PC-3 (cell line): ENCODE measurements around the gene UBE4B. TPM values are rescaled to one million over a fixed set of nuclear protein-coding genes. Genes with fewer than 3 reads are reported as not detected.
A peak's percentile ranks its signal among the peaks of the same experiment; 100 is the strongest.

Source experiments
- ATAC-seq: fragments of 200-7000 bp; cut with Tn5 transposase; 2 replicates; pipeline ENCODE4 v1.9.1; 2020; ENCODE audit warnings: mild to moderate bottlenecking, moderate library complexity
- BruUV-seq: library from RNA; stranded (reverse); fragments of 400-500 nt; replicated peaks from 2 replicates; lab custom pipeline; 2021; lab: Mats Ljungman, UMichigan
- CTCF ChIA-PET: fragments of 300-600 bp; sonication (Branson Sonifier 250); formaldehyde crosslinking; loops from one replicate; lab custom pipeline; 2022; ENCODE audit warnings: antibody characterized with exemption; lab: Charles Lee
- POLR2A ChIA-PET: fragments of 300-600 bp; sonication (Branson Sonifier 250); formaldehyde crosslinking; loops from one replicate; lab custom pipeline; 2022; ENCODE audit warnings: antibody characterized with exemption; ENCODE audit not compliant: unreplicated experiment; lab: Charles Lee
- DNase-seq: peaks from one replicate; pipeline ENCODE4 v3.0.0-alpha.2; 2015
- H2AFZ ChIP-seq: fragments of 300-600 bp; sonication (generic); 2 replicates; pipeline ENCODE4 v1.6.0; 2016; ENCODE audit warnings: antibody characterized with exemption, low read length
- H3F3A ChIP-seq: fragments of 300-600 bp; sonication (generic); one replicate; pipeline ENCODE4 v1.6.0; 2017; ENCODE audit warnings: antibody characterized with exemption, low read length, control low read depth, mild to moderate bottlenecking; ENCODE audit not compliant: unreplicated experiment
- H3K27ac ChIP-seq: fragments of 300-600 bp; sonication (generic); 2 replicates; pipeline ENCODE4 v1.5.1; 2016; ENCODE audit warnings: mild to moderate bottlenecking, low read length
- H3K27me3 ChIP-seq: fragments of 300-600 bp; sonication (generic); 2 replicates; pipeline ENCODE4 v1.6.1; 2016; ENCODE audit warnings: low read length, mixed read lengths
- H3K36me3 ChIP-seq: fragments of 300-600 bp; sonication (generic); 2 replicates; pipeline ENCODE4 v1.6.1; 2016; ENCODE audit warnings: low read depth, mixed run types, low read length, mixed read lengths
- H3K4me1 ChIP-seq: fragments of 300-600 bp; sonication (generic); 2 replicates; pipeline ENCODE4 v1.5.1; 2016; ENCODE audit warnings: low read length; ENCODE audit not compliant: insufficient read depth
- H3K4me2 ChIP-seq: fragments of 300-600 bp; sonication (generic); 2 replicates; pipeline ENCODE4 v1.6.0; 2016; ENCODE audit warnings: low read length
- H3K4me3 ChIP-seq: fragments of 300-600 bp; sonication (generic); 2 replicates; pipeline ENCODE4 v1.5.1; 2016; ENCODE audit warnings: mild to moderate bottlenecking, low read length, mixed read lengths
- H3K79me2 ChIP-seq: fragments of 300-600 bp; sonication (generic); 2 replicates; pipeline ENCODE4 v1.6.1; 2017; ENCODE audit warnings: low read length, mixed read lengths
- H3K9ac ChIP-seq: fragments of 300-600 bp; sonication (generic); 2 replicates; pipeline ENCODE4 v1.6.0; 2016; ENCODE audit warnings: mild to moderate bottlenecking, low read length
- H3K9me2 ChIP-seq: fragments of 300-600 bp; sonication (generic); replicated peaks from 2 replicates; pipeline ENCODE4 v1.6.1; 2016; ENCODE audit warnings: mixed run types, low read length, mixed read lengths
- H3K9me3 ChIP-seq: fragments of 300-600 bp; sonication (generic); 2 replicates; pipeline ENCODE4 v1.6.1; 2016; ENCODE audit warnings: low read length, mixed read lengths
- H4K20me1 ChIP-seq: fragments of 300-600 bp; sonication (generic); 2 replicates; pipeline ENCODE4 v1.6.1; 2016; ENCODE audit warnings: low read length, mixed read lengths
- EZH2 ChIP-seq: fragments of 300-600 bp; sonication (generic); IDR thresholded peaks from one replicate; pipeline ENCODE4 v1.6.1; 2017; ENCODE audit warnings: antibody characterized with exemption, mild to moderate bottlenecking, low read length; ENCODE audit not compliant: unreplicated experiment
- EZH2phosphoT487 ChIP-seq: fragments of 300-600 bp; sonication (generic); IDR thresholded peaks from 2 replicates; pipeline ENCODE4 v1.6.1; 2018; ENCODE audit warnings: mild to moderate bottlenecking, antibody characterized with exemption, low read length, borderline replicate concordance
- intact Hi-C: fragments of 100-400 bp; cut with micrococcal nuclease; formaldehyde crosslinking; loops from 2 replicates; pipeline ENCODE4 v1.9.0; 2023
- total RNA-seq: library from RNA; depleted of rRNA; stranded (reverse); fragments of >200 nt; gene quantifications from 2 replicates; pipeline ENCODE4 v1.2.3, GENCODE V29; 2014
- TF ChIP-seq, protein P1 (sequence below): fragments of 300-600 bp; sonication (generic); conservative IDR thresholded peaks from 2 replicates; pipeline ENCODE4 v1.5.1; 2017; ENCODE audit warnings: antibody characterized with exemption, low read depth, mild to moderate bottlenecking, low read length

Gene UBE4B
- total RNA-seq, 1 experiment from 2014 or later: 37.9 TPM

DNA sequence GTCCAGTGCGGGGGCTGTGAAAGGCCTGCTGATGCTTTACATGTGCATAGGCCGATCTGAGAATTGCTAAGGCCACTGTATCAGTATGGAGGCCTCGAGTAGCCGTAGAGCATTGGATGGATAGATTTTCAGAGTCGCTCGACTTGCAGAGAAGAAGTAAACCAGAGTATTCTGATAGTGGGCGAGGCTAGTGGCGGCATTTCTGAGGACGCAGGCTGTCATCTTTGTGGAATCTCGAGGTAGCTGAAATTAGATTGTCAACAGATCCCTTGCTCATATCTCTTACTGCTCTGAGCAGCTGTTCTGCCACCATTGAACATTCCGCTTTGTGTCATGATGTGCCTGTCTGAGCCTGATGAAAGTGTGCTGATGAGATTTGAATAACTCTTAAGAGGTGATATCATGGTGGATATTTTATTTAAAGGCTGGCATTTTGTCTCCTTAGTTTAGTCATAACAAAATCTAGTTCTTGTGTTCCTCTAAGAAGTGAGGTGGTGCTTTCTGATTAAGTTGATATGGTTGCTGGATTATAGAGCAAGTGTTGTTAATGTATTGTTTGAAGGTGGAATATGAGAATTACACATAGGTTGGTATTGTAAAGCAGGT is 179.2 kb downstream of the UBE4B start:
- Histone ChIP-seq H3K4me3 (peak overlapping the region; percentile 100), H3K36me3 (no peaks in the 10 kb centered on the region), H3K4me1 (peaks cover 18% of the 10 kb centered on the region), H4K20me1 (peaks cover 36% of the 10 kb centered on the region), H3F3A (no peaks in the 10 kb centered on the region), H3K4me2 (peak overlapping the region; percentile 92), H3K27ac (peak overlapping the region; percentile 80), H3K9ac (peak overlapping the region; percentile 92), H3K27me3 (no peaks in the 10 kb centered on the region), H3K9me3 (no peaks in the 10 kb centered on the region), H3K9me2 (no peaks in the 10 kb centered on the region), H2AFZ (peak overlapping the region; percentile 50), H3K79me2 (peaks cover 59% of the 10 kb centered on the region)
- intact Hi-C loops: loop anchor here (2.0 to 5.0 kb wide), 2 partner anchors 40 to 127 kb away; no protein-coding TSS in a partner anchor
- DNase-seq: peak; percentile 47
- TF ChIP-seq EZH2: no peak
- TF ChIP-seq, protein P1, sequence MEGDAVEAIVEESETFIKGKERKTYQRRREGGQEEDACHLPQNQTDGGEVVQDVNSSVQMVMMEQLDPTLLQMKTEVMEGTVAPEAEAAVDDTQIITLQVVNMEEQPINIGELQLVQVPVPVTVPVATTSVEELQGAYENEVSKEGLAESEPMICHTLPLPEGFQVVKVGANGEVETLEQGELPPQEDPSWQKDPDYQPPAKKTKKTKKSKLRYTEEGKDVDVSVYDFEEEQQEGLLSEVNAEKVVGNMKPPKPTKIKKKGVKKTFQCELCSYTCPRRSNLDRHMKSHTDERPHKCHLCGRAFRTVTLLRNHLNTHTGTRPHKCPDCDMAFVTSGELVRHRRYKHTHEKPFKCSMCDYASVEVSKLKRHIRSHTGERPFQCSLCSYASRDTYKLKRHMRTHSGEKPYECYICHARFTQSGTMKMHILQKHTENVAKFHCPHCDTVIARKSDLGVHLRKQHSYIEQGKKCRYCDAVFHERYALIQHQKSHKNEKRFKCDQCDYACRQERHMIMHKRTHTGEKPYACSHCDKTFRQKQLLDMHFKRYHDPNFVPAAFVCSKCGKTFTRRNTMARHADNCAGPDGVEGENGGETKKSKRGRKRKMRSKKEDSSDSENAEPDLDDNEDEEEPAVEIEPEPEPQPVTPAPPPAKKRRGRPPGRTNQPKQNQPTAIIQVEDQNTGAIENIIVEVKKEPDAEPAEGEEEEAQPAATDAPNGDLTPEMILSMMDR: no peak
- TF ChIP-seq EZH2phosphoT487: no peak
- 0 out of 2 replicates have a peak, but pooled peaks have one; percentile 1 for ATAC-seq
- ChIA-PET POLR2A (no interaction called here), CTCF (interaction anchor here (0.6 to 0.7 kb wide), 3 partner anchors 84 to 261 kb away, joined by 3 to 5 read pairs (median 3); no protein-coding TSS in a partner anchor)
- no TSS peak for BruUV-seq

DNA sequence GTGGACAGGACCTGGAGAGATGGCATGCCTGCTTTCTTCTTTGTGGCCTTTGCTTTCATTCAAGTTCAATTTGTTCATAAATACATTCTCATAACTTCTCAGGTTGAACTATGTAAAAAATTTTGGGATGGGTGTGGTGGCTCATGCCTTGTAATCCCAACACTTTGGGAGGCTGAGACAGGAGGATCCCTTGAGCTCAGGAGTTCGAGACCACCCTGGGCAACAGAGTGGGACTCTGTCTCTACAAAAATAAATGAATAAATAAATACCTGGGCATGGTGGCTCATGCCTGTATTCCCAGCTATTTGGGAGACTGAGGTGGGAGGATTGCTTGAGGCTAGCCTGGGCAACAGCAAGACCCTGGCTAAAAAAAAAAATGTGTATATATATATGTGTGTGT is 179.7 kb downstream of the UBE4B start:
- ATAC-seq: no peak
- Histone ChIP-seq H3K27me3 (no peaks in the 10 kb centered on the region), H3K27ac (no peak overlapping the region), H3K4me3 (peak overlapping the region; percentile 100), H3K4me1 (peaks cover 18% of the 10 kb centered on the region), H3K36me3 (no peaks in the 10 kb centered on the region), H3K9me3 (no peaks in the 10 kb centered on the region), H3K9me2 (no peaks in the 10 kb centered on the region), H3F3A (no peaks in the 10 kb centered on the region), H2AFZ (no peak overlapping the region), H3K79me2 (peaks cover 64% of the 10 kb centered on the region), H3K9ac (0 out of 2 replicates have a peak overlapping the region, but pooled peaks have one; percentile 92), H4K20me1 (peaks cover 39% of the 10 kb centered on the region), H3K4me2 (peak overlapping the region; percentile 92)
- no TSS peak for BruUV-seq
- TF ChIP-seq EZH2phosphoT487 (no peak), EZH2 (no peak)
- TF ChIP-seq, protein P1: no peak
- ChIA-PET POLR2A (no interaction called here), CTCF (no interaction called here)
- intact Hi-C loops: loop anchor here (5.0 kb wide), 1 partner anchor 40 kb away; no protein-coding TSS in a partner anchor
- no peak for DNase-seq

DNA sequence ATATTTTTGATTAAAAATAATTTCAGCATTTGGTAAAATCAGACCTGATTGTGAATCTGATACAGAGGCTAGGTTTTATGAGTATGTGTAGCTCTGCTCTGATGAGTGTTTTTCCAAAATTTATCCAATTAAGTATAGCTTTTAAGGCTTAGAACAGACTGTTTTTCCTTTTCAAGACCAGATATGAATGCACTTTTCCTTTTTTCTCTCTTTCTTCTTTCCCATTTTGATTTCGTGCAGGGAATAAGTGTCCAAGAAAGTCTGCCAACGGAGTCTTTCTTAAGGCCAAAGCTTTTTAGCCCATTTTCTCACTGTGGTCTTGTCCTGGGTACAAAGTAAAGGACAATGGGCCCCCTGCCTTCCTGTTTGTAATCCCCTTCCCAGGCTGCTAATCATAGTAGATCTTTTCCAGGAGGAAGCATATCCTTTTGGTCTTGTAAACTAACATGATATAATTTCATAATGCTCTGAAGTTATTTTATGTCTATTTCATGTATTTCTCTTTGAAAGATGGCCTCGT is 180.5 kb downstream of the UBE4B start:
- Histone ChIP-seq H3K36me3 (no peaks in the 10 kb centered on the region; the same call in 1 of the 2 replicates), H4K20me1 (peaks cover 47% of the 10 kb centered on the region), H3K9me2 (no peaks in the 10 kb centered on the region), H3K9me3 (no peaks in the 10 kb centered on the region), H3F3A (no peaks in the 10 kb centered on the region), H3K27me3 (no peaks in the 10 kb centered on the region), H3K79me2 (peaks cover 72% of the 10 kb centered on the region), H3K4me1 (peaks cover 18% of the 10 kb centered on the region), H3K4me2 (peak overlapping the region; percentile 40), H3K4me3 (no peak overlapping the region), H3K9ac (no peak overlapping the region), H2AFZ (no peak overlapping the region), H3K27ac (no peak overlapping the region)
- no peak for DNase-seq
- ATAC-seq: no peak
- intact Hi-C loops: loop anchor here (5.0 kb wide), 1 partner anchor 39 kb away; no protein-coding TSS in a partner anchor
- ChIA-PET POLR2A (no interaction called here), CTCF (no interaction called here)
- no peak for TF ChIP-seq EZH2phosphoT487
- TF ChIP-seq, protein P1: no peak
- TF ChIP-seq EZH2: no peak
- BruUV-seq: TSS peak; percentile 3
